ENCODE measurements around the gene MCF2L.

DNA sequence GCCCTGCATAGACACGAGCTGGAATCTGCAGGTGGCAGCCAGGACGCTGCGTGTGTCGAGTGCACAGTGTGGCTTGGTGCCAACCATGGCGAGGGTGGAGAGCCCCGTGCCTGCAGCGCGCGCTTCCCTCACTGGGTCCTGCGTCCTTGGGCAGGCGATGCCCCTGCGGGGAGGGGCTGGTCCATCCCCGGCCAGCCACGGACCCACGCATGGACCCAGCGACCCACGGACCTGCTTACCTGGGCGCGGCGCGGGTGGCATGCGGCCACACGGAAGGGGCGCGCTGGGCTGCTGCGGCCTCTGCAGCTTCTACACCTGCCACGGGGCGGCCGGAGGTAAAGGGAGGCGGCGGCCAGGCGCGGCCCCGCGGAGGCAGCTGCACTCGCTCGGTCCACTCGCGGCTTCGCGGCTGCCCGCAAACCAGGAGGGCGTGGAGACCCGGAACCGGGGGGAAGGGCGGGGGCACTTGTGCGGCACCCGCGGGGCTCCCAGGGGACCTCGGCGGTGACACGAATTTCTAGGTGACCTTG lies 569 bp upstream of the MCF2L start:
- TF ChIP-seq CTCF (IDR thresholded peaks at IDR 0.05) (peak in 1 of 3 donors; percentile 46), POLR2AphosphoS5 (IDR thresholded peaks at IDR 0.05) (no peak), POLR2A (IDR thresholded peaks at IDR 0.05) (no peak)

Measured in breast epithelium (tissue), 3 donors.